BLaER1 (cell line): ENCODE results near the gene LPCAT2.

Experiments used
- H3K27ac ChIP-seq: shearing (Covaris generic); formaldehyde crosslinking; 2 replicates; pipeline ENCODE4 v1.8.1; 2022
- H3K27me3 ChIP-seq: shearing (Covaris generic); formaldehyde crosslinking; 2 replicates; pipeline ENCODE4 v1.8.1; 2022
- H3K36me3 ChIP-seq: shearing (Covaris generic); formaldehyde crosslinking; 2 replicates; pipeline ENCODE4 v1.8.1; 2022
- H3K4me1 ChIP-seq: shearing (Covaris generic); formaldehyde crosslinking; 2 replicates; pipeline ENCODE4 v1.8.1; 2022
- H3K4me2 ChIP-seq: shearing (Covaris generic); formaldehyde crosslinking; 2 replicates; pipeline ENCODE4 v1.8.1; 2022
- H3K4me3 ChIP-seq: shearing (Covaris generic); formaldehyde crosslinking; 2 replicates; pipeline ENCODE4 v1.8.1; 2022
- H3K9ac ChIP-seq: shearing (Covaris generic); formaldehyde crosslinking; 2 replicates; pipeline ENCODE4 v1.8.1; 2022
- H3K9me3 ChIP-seq: shearing (Covaris generic); formaldehyde crosslinking; 2 replicates; pipeline ENCODE4 v1.8.1; 2022
- H4K20me1 ChIP-seq: shearing (Covaris generic); formaldehyde crosslinking; 2 replicates; pipeline ENCODE4 v1.8.1; 2022
- Cebpa-rat ChIP-seq: shearing (Covaris generic); IDR thresholded peaks from 2 replicates; pipeline ENCODE4 v1.8.1; 2022

The LPCAT2 gene

DNA sequence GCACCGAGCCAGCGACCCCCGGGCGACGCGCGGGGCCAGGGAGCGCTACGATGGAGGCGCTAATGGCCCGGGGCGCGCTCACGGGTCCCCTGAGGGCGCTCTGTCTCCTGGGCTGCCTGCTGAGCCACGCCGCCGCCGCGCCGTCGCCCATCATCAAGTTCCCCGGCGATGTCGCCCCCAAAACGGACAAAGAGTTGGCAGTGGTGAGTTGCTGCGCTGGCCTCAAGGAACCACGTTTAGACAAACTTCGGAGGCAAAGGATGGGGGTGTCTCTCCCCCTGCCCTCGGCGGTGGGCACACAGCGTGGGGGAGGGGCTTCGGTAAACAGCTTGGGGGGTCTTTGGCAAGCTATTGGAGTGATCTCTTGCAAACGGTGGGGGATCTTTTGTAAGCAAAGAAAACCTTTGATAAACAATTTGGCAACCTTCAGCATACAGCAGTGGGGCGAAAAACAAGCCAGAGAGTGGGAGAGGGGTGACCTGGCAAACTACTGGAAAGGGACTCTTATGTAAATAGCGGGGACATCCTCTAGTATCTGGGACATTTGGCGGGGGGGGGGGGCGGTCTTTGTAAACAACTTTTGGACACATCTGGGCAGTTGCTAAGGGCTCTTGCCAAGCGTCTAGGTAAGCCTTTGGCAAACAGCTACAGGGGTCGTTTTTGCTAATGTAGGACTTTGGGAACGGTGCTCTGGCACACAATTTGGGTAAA, 29.3 kb upstream of the LPCAT2 start:
- Histone ChIP-seq H3K4me3 (peak overlapping the region; percentile 63), H3K36me3 (no peaks in the 10 kb centered on the region), H3K9me3 (no peaks in the 10 kb centered on the region), H3K4me2 (peak overlapping the region; percentile 77), H4K20me1 (no peaks in the 10 kb centered on the region), H3K27ac (no peak overlapping the region), H3K27me3 (0 out of 2 replicates have a peak, but pooled peaks cover 13% of the 10 kb centered on the region), H3K4me1 (no peaks in the 10 kb centered on the region), H3K9ac (0 out of 2 replicates have a peak overlapping the region, but pooled peaks have one; percentile 41)
- TF ChIP-seq Cebpa-rat = no peak

DNA sequence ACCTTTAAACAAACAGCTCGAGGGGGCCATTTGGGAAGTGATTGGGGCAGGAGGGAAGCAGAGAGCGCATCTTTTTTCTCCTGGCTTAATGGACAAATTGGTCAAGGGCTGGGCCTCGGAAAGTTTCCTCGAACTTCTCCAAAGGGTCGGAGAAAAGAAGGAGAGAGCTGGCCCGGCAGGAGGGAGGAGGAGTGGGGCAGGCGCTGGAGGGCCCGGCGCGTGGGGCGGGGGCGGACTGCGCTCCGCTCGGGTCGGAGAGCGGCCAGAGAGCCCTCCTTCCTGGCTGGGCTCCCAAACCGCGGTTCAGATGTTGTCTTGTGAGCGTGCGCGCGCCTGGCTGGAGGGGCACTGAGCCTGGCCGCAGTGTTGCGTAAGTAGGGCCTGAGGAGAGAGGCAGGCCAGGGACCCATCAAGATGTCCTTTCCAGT, 28.6 kb upstream of the LPCAT2 start:
- no peak overlapping the region for H3K4me3 ChIP-seq
- no peak overlapping the region for H3K9ac ChIP-seq
- H4K20me1 ChIP-seq = no peaks in the 10 kb centered on the region
- no peaks in the 10 kb centered on the region for H3K4me1 ChIP-seq
- 0 out of 2 replicates have a peak, but pooled peaks cover 13% of the 10 kb centered on the region for H3K27me3 ChIP-seq
- H3K36me3 ChIP-seq = no peaks in the 10 kb centered on the region
- H3K4me2 ChIP-seq = peak overlapping the region; percentile 77; the same call in 1 of the 2 replicates
- no peaks in the 10 kb centered on the region; the same call in 1 of the 2 replicates for H3K9me3 ChIP-seq
- no peak for TF ChIP-seq Cebpa-rat
- no peak overlapping the region for H3K27ac ChIP-seq

- no peak overlapping the region for H3K9ac ChIP-seq
- no peak overlapping the region for H3K27ac ChIP-seq
- H3K4me1 ChIP-seq = no peaks in the 10 kb centered on the region
- H3K4me2 ChIP-seq = no peak overlapping the region
- H3K9me3 ChIP-seq = no peaks in the 10 kb centered on the region; the same call in 1 of the 2 replicates
- 0 out of 2 replicates have a peak, but pooled peaks cover 13% of the 10 kb centered on the region for H3K27me3 ChIP-seq
- H4K20me1 ChIP-seq = no peaks in the 10 kb centered on the region
- no peaks in the 10 kb centered on the region for H3K36me3 ChIP-seq
- TF ChIP-seq Cebpa-rat = no peak
- no peak overlapping the region for H3K4me3 ChIP-seq
Observed at GRCh38 chr16:55481023-55481422, 27.8 kb upstream of the LPCAT2 start.

DNA sequence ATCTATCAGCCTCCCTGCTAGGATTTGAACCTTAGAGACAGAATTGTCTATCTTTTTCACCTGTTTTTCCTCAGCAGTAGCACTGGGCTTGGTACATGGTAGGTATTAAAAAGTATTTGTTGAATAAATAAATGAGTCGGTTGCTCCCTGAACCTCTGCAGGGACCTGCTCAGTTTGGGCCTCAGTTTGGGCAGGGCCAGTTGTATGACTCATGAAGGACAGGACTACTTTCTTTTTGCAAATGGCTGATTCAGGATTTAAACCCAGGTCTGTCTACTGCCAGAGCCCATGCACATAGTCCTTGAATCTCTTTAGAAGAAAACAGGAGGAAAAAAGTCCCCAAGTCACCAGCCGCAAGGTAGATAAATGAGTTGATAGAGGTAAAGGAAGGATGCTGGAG, 26.8 kb upstream of the LPCAT2 start:
- no peak overlapping the region for H3K27ac ChIP-seq
- 0 out of 2 replicates have a peak, but pooled peaks cover 13% of the 10 kb centered on the region for H3K27me3 ChIP-seq

DNA sequence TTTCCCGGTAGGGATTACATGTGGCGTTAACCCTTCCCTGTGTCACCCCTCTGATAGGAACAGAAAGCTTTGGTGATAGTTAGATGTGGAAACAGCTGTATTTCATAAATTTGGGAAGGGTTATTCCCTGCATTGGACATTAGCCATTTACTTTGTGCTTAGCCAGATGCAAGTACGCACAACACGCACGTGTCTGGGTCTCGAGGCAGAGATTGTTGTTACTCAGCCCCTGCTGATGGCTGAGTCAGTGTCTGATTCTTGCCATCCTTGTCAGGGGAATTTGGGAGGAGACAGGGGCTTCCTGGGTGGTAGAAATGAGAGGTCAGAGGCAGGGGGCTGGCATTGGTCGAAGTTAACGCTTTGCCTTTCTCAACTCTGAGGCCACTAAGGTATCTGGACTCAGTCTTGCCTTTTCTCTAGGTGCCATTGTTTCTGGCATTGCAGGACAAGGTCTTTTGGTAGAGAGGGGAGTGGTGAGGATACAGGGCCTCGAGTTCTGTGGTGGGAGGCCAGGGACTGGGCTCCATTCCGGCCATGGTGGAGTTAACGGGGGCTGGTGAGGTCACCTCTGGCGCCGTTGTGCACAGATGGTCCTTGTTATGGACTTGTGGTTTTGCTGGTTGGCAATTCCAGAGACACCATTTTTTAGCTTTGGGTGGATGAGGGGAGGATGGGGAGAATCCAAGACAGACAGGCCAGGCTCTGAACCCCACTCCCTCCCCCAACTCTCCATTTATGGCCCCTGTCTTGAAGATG, 21.6 kb upstream of the LPCAT2 start:
- Histone ChIP-seq H3K4me2 (no peak overlapping the region), H3K9me3 (no peaks in the 10 kb centered on the region; the same call in 1 of the 2 replicates), H3K4me1 (no peaks in the 10 kb centered on the region), H3K9ac (no peak overlapping the region), H4K20me1 (no peaks in the 10 kb centered on the region), H3K36me3 (no peaks in the 10 kb centered on the region), H3K4me3 (no peak overlapping the region), H3K27me3 (no peaks in the 10 kb centered on the region), H3K27ac (no peak overlapping the region)
- TF ChIP-seq Cebpa-rat = no peak

More for the DNA sequence above, 26.8 kb upstream of the LPCAT2 start:
- H3K9ac ChIP-seq = no peak overlapping the region
- H4K20me1 ChIP-seq = no peaks in the 10 kb centered on the region
- no peak for TF ChIP-seq Cebpa-rat
- H3K4me2 ChIP-seq = no peak overlapping the region
- no peaks in the 10 kb centered on the region for H3K4me1 ChIP-seq
- H3K9me3 ChIP-seq = no peaks in the 10 kb centered on the region; the same call in 1 of the 2 replicates
- no peak overlapping the region for H3K4me3 ChIP-seq
- H3K36me3 ChIP-seq = no peaks in the 10 kb centered on the region

GRCh38 chr16:55488306-55488705, 20.6 kb upstream of the LPCAT2 start:
- Histone ChIP-seq H3K4me1 (no peaks in the 10 kb centered on the region), H4K20me1 (no peaks in the 10 kb centered on the region), H3K4me3 (no peak overlapping the region), H3K27ac (no peak overlapping the region), H3K27me3 (no peaks in the 10 kb centered on the region), H3K4me2 (no peak overlapping the region), H3K36me3 (no peaks in the 10 kb centered on the region), H3K9me3 (no peaks in the 10 kb centered on the region; the same call in 1 of the 2 replicates), H3K9ac (no peak overlapping the region)
- no peak for TF ChIP-seq Cebpa-rat

GRCh38 chr16:55489119-55489955, 19.5 kb upstream of the LPCAT2 start:
- Histone ChIP-seq H4K20me1 (no peaks in the 10 kb centered on the region), H3K4me3 (no peak overlapping the region), H3K9ac (no peak overlapping the region), H3K27me3 (no peaks in the 10 kb centered on the region), H3K4me2 (no peak overlapping the region), H3K9me3 (no peaks in the 10 kb centered on the region; the same call in 1 of the 2 replicates), H3K36me3 (no peaks in the 10 kb centered on the region), H3K4me1 (no peaks in the 10 kb centered on the region), H3K27ac (no peak overlapping the region)
- no peak for TF ChIP-seq Cebpa-rat

DNA sequence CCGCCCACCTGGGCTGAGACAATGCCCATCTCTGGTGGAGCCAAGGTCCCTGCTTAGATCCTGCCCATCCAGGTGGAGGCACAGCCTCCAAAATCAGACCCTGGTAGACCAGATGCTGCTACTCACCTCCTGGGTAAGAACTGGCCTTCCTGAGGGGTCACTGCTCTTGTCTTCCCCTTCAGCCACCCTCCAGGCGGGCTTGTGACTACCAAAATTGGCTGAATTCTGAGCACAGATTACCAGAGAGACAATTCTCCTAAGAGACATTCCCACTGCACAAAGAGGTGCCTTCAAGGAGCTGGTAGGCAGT, 19.0 kb upstream of the LPCAT2 start:
- Histone ChIP-seq H4K20me1 (no peaks in the 10 kb centered on the region), H3K9me3 (no peaks in the 10 kb centered on the region; the same call in 1 of the 2 replicates), H3K4me2 (no peak overlapping the region), H3K9ac (no peak overlapping the region), H3K4me3 (no peak overlapping the region), H3K36me3 (no peaks in the 10 kb centered on the region), H3K27me3 (no peaks in the 10 kb centered on the region), H3K27ac (no peak overlapping the region), H3K4me1 (no peaks in the 10 kb centered on the region)
- TF ChIP-seq Cebpa-rat = no peak

GRCh38 chr16:55490301-55490700, 18.6 kb upstream of the LPCAT2 start:
- no peaks in the 10 kb centered on the region for H4K20me1 ChIP-seq
- H3K27me3 ChIP-seq = no peaks in the 10 kb centered on the region
- H3K4me3 ChIP-seq = no peak overlapping the region
- H3K9me3 ChIP-seq = no peaks in the 10 kb centered on the region
- H3K4me1 ChIP-seq = no peaks in the 10 kb centered on the region
- no peak overlapping the region for H3K9ac ChIP-seq
- H3K36me3 ChIP-seq = no peaks in the 10 kb centered on the region
- no peak overlapping the region for H3K4me2 ChIP-seq
- H3K27ac ChIP-seq = no peak overlapping the region
- no peak for TF ChIP-seq Cebpa-rat

DNA sequence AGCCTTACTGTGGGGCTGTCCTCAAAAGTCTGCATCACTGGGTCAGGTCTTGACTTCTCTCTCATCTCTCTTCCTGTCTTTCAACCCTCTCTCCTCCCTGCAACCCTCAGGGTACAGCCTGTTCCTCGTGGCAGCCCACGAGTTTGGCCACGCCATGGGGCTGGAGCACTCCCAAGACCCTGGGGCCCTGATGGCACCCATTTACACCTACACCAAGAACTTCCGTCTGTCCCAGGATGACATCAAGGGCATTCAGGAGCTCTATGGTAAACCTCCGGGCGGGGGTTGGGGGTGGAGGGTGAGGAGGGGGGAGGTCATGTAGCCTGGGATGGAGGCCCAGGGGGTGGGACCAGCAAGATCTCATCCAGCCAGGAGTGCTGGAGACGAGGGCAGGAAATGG, 17.2 kb upstream of the LPCAT2 start:
- Histone ChIP-seq H3K27me3 (no peaks in the 10 kb centered on the region), H3K9ac (no peak overlapping the region), H4K20me1 (no peaks in the 10 kb centered on the region), H3K9me3 (no peaks in the 10 kb centered on the region), H3K4me2 (no peak overlapping the region), H3K4me3 (no peak overlapping the region), H3K27ac (no peak overlapping the region), H3K4me1 (peaks cover 5% of the 10 kb centered on the region), H3K36me3 (no peaks in the 10 kb centered on the region)
- no peak for TF ChIP-seq Cebpa-rat
